ENCODE data around the gene IFRD1.

The IFRD1 gene

GRCh38 chr7:112449902-112450806 lies at the start of gene IFRD1:
TSS of gene IFRD1 (plus strand) at chr7:112450460. CDS start at chr7:112450689, 229 bp downstream.
- peak; percentile 98 for DNase-seq

GRCh38 chr7:112404321-112404720 lies 45.9 kb upstream of the IFRD1 start:
- DNase-seq = no peak

- DNase-seq = no peak
Observed at GRCh38 chr7:112405286-112405685, 45.0 kb upstream of the IFRD1 start.

- no peak for DNase-seq
Observed at GRCh38 chr7:112407261-112407660, 43.0 kb upstream of the IFRD1 start.

GRCh38 chr7:112410092-112410491 lies 40.2 kb upstream of the IFRD1 start:
- DNase-seq = no peak

GRCh38 chr7:112411186-112411795 lies 39.0 kb upstream of the IFRD1 start:
- no peak for DNase-seq

GRCh38 chr7:112414855-112415490 lies 35.3 kb upstream of the IFRD1 start:
- peak; percentile 55 for DNase-seq

- no peak for DNase-seq
Observed at GRCh38 chr7:112416127-112416526, 34.1 kb upstream of the IFRD1 start.

GRCh38 chr7:112419543-112420130 lies 30.6 kb upstream of the IFRD1 start:
- no peak for DNase-seq

GRCh38 chr7:112420236-112420861 lies 29.9 kb upstream of the IFRD1 start:
- no peak for DNase-seq

GRCh38 chr7:112421666-112422486 lies 28.4 kb upstream of the IFRD1 start:
- DNase-seq = no peak

- peak; percentile 60 for DNase-seq
Observed at GRCh38 chr7:112422842-112423496, 27.3 kb upstream of the IFRD1 start.

GRCh38 chr7:112423987-112424386 lies 26.3 kb upstream of the IFRD1 start:
- DNase-seq = no peak

- no peak for DNase-seq
Observed at GRCh38 chr7:112427984-112428383, 22.3 kb upstream of the IFRD1 start.

- no peak for DNase-seq
Observed at GRCh38 chr7:112428715-112429114, 21.5 kb upstream of the IFRD1 start.

- no peak for DNase-seq
Observed at GRCh38 chr7:112430649-112431048, 19.6 kb upstream of the IFRD1 start.

- DNase-seq = no peak
Observed at GRCh38 chr7:112431803-112432202, 18.5 kb upstream of the IFRD1 start.

GRCh38 chr7:112433289-112433688 lies 17.0 kb upstream of the IFRD1 start:
- peak; percentile 58 for DNase-seq

- no peak for DNase-seq
Observed at GRCh38 chr7:112437072-112437471, 13.2 kb upstream of the IFRD1 start.

GRCh38 chr7:112439476-112439875 lies 10.8 kb upstream of the IFRD1 start:
- DNase-seq = no peak

- no peak for DNase-seq
Observed at GRCh38 chr7:112442210-112442609, 8.1 kb upstream of the IFRD1 start.
